H9 (cell line): Measurements from ENCODE around the gene DUSP5. TPM values are rescaled to one million over a fixed set of nuclear protein-coding genes. Genes with fewer than 3 reads are reported as not detected.

Source experiments
- DNase-seq: peaks from one replicate; pipeline ENCODE4 v3.0.0-alpha.2; 2017
- H2AFZ ChIP-seq: one replicate; pipeline ENCODE4 v1.6.1; 2013; ENCODE audit warnings: mild to moderate bottlenecking, low read length, control low read depth, moderate library complexity
- H2AK5ac ChIP-seq: 2 replicates; pipeline ENCODE4 v1.6.1; 2013; ENCODE audit warnings: low read length, control low read depth, mixed read lengths; ENCODE audit not compliant: insufficient read length
- H2BK120ac ChIP-seq: one replicate; pipeline ENCODE4 v1.6.1; 2013; ENCODE audit warnings: low read depth, mild to moderate bottlenecking, low read length, control low read depth, inconsistent platforms; ENCODE audit not compliant: poor library complexity, severe bottlenecking
- H2BK12ac ChIP-seq: 2 replicates; pipeline ENCODE4 v1.6.1; 2013; ENCODE audit warnings: low read length, control low read depth, mixed read lengths, low read depth; ENCODE audit not compliant: insufficient read length
- H2BK15ac ChIP-seq: 2 replicates; pipeline ENCODE4 v1.6.1; 2013; ENCODE audit warnings: low read depth, low read length, control low read depth
- H2BK20ac ChIP-seq: one replicate; pipeline ENCODE4 v1.6.1; 2013; ENCODE audit warnings: low read depth, mild to moderate bottlenecking, low read length, control low read depth, inconsistent platforms; ENCODE audit not compliant: poor library complexity, severe bottlenecking
- H2BK5ac ChIP-seq: 2 replicates; pipeline ENCODE4 v1.6.1; 2013; ENCODE audit warnings: low read length, control low read depth, mixed read lengths; ENCODE audit not compliant: insufficient read length
- H3K14ac ChIP-seq: 2 replicates; pipeline ENCODE4 v1.6.1; 2013; ENCODE audit warnings: low read length, control low read depth; ENCODE audit not compliant: insufficient read depth
- H3K18ac ChIP-seq: 2 replicates; pipeline ENCODE4 v1.6.1; 2013; ENCODE audit warnings: low read depth, mild to moderate bottlenecking, mixed read lengths, low read length, control low read depth; ENCODE audit not compliant: insufficient read length
- H3K23ac ChIP-seq: 2 replicates; pipeline ENCODE4 v1.6.1; 2013; ENCODE audit warnings: low read length, control low read depth, mixed read lengths, low read depth; ENCODE audit not compliant: insufficient read length
- H3K23me2 ChIP-seq: 2 replicates; pipeline ENCODE4 v1.6.1; 2013; ENCODE audit warnings: low read depth, mild to moderate bottlenecking, mixed read lengths, low read length, control low read depth; ENCODE audit not compliant: insufficient read length, poor library complexity, severe bottlenecking
- H3K27ac ChIP-seq: 2 replicates; pipeline ENCODE4 v1.5.1; 2013; ENCODE audit warnings: low read length, control low read depth, mixed read lengths, low read depth; ENCODE audit not compliant: insufficient read length
- H3K27me3 ChIP-seq: 2 replicates; pipeline ENCODE4 v1.6.1; 2013; ENCODE audit warnings: low read length, control low read depth, inconsistent platforms; ENCODE audit not compliant: insufficient read depth
- H3K4ac ChIP-seq: 2 replicates; pipeline ENCODE4 v1.6.1; 2013; ENCODE audit warnings: low read depth, mild to moderate bottlenecking, control low read depth, inconsistent platforms, low read length, moderate library complexity
- H3K4me1 ChIP-seq: 2 replicates; pipeline ENCODE4 v1.6.1; 2013; ENCODE audit warnings: low read length, control low read depth, inconsistent platforms; ENCODE audit not compliant: insufficient read depth
- H3K4me2 ChIP-seq: 2 replicates; pipeline ENCODE4 v1.6.1; 2013; ENCODE audit warnings: low read length, control low read depth, mixed read lengths; ENCODE audit not compliant: insufficient read length, insufficient read depth
- H3K56ac ChIP-seq: 2 replicates; pipeline ENCODE4 v1.6.1; 2013; ENCODE audit warnings: low read depth, mild to moderate bottlenecking, mixed read lengths, low read length, control low read depth; ENCODE audit not compliant: insufficient read length
- H3K79me1 ChIP-seq: 2 replicates; pipeline ENCODE4 v1.6.1; 2013; ENCODE audit warnings: low read depth, mild to moderate bottlenecking, moderate library complexity, low read length, control low read depth, inconsistent platforms; ENCODE audit not compliant: insufficient read depth, poor library complexity, severe bottlenecking
- H3K79me2 ChIP-seq: 2 replicates; pipeline ENCODE4 v1.6.1; 2013; ENCODE audit warnings: low read length, control low read depth, inconsistent platforms; ENCODE audit not compliant: insufficient read depth
- H3K9ac ChIP-seq: 2 replicates; pipeline ENCODE4 v1.6.1; 2013; ENCODE audit warnings: low read length, control low read depth, mixed read lengths; ENCODE audit not compliant: insufficient read length; ENCODE audit errors: extremely low read depth
- H3K9me3 ChIP-seq: one replicate; pipeline ENCODE4 v1.6.1; 2013; ENCODE audit warnings: low read depth, low read length, inconsistent platforms; ENCODE audit not compliant: control insufficient read depth
- H3T11ph ChIP-seq: one replicate; pipeline ENCODE4 v1.6.1; 2013; ENCODE audit warnings: mild to moderate bottlenecking, low read length, control low read depth, inconsistent platforms
- H4K20me1 ChIP-seq: one replicate; pipeline ENCODE4 v1.6.1; 2013; ENCODE audit not compliant: control insufficient read depth, insufficient read length, insufficient read depth
- H4K5ac ChIP-seq: 2 replicates; pipeline ENCODE4 v1.6.1; 2013; ENCODE audit warnings: low read depth, mild to moderate bottlenecking, mixed read lengths, low read length, control low read depth; ENCODE audit not compliant: insufficient read length
- H4K8ac ChIP-seq: replicated peaks from 2 replicates; pipeline ENCODE4 v1.6.1; 2013; ENCODE audit warnings: low read length, control low read depth, mixed read lengths, low read depth; ENCODE audit not compliant: insufficient read length
- H4K91ac ChIP-seq: 2 replicates; pipeline ENCODE4 v1.6.1; 2013; ENCODE audit warnings: low read depth, mild to moderate bottlenecking, moderate library complexity, mixed read lengths, low read length, control low read depth; ENCODE audit not compliant: insufficient read length
- H3K27ac Mint-ChIP-seq, 3 experiments: 2 replicates in 2 of 3; 3 replicates in 1 of 3; pipeline ENCODE4 v1.8.0; 2020 to 2021; ENCODE audit warnings: mixed read lengths in 3 of 3, mild to moderate bottlenecking in 1 of 3, moderate library complexity in 1 of 3
- H3K27me3 Mint-ChIP-seq: 2 replicates; pipeline ENCODE4 v1.8.0; 2021; ENCODE audit warnings: low read depth, mild to moderate bottlenecking, moderate library complexity, mixed read lengths
- H3K36me3 Mint-ChIP-seq, 3 experiments: 2 replicates in 2 of 3; 3 replicates in 1 of 3; pipeline ENCODE4 v1.8.0; 2020 to 2021; ENCODE audit warnings: low read depth in 3 of 3, mixed read lengths in 3 of 3; ENCODE audit not compliant: insufficient read depth in 1 of 3
- H3K4me1 Mint-ChIP-seq, 2 experiments: 2 replicates each; pipeline ENCODE4 v1.8.0; 2020; ENCODE audit warnings: mixed read lengths in 2 of 2
- H3K4me3 Mint-ChIP-seq, 2 experiments: 2 replicates in 1 of 2; 3 replicates in 1 of 2; pipeline ENCODE4 v1.8.0; 2020 to 2021; ENCODE audit warnings: mild to moderate bottlenecking in 2 of 2, mixed read lengths in 2 of 2, moderate library complexity in 1 of 2
- H3K9me3 Mint-ChIP-seq, 2 experiments: 2 replicates in 1 of 2; 3 replicates in 1 of 2; pipeline ENCODE4 v1.8.0; 2020; ENCODE audit warnings: mild to moderate bottlenecking in 2 of 2, mixed read lengths in 2 of 2, moderate library complexity in 1 of 2
- WGBS: extraction: QIAGEN DNeasy Blood & Tissue Kit; methylation state at CpG from one replicate; pipeline ENCODE4 v1.1.7; 2013; ENCODE audit warnings: missing lambda C conversion rate, low lambda C conversion rate, mixed read lengths; ENCODE audit not compliant: insufficient read length; ENCODE audit errors: extremely low coverage; 5-methylcytosine and 5-hydroxymethylcytosine counted together
- total RNA-seq: library from RNA; stranded (reverse); gene quantifications from 2 replicates; pipeline ENCODE4 v1.2.1, GENCODE V29; 2021
- TF ChIP-seq, protein P1 (sequence below): fragments of 200-600 bp; sonication (generic); conservative IDR thresholded peaks from 3 replicates; pipeline ENCODE4 v1.8.0; 2021; ENCODE audit warnings: antibody characterized with exemption, mild to moderate bottlenecking

The DUSP5 gene
- total RNA-seq, 1 experiment from 2014 or later, result 29.3 TPM

DNA sequence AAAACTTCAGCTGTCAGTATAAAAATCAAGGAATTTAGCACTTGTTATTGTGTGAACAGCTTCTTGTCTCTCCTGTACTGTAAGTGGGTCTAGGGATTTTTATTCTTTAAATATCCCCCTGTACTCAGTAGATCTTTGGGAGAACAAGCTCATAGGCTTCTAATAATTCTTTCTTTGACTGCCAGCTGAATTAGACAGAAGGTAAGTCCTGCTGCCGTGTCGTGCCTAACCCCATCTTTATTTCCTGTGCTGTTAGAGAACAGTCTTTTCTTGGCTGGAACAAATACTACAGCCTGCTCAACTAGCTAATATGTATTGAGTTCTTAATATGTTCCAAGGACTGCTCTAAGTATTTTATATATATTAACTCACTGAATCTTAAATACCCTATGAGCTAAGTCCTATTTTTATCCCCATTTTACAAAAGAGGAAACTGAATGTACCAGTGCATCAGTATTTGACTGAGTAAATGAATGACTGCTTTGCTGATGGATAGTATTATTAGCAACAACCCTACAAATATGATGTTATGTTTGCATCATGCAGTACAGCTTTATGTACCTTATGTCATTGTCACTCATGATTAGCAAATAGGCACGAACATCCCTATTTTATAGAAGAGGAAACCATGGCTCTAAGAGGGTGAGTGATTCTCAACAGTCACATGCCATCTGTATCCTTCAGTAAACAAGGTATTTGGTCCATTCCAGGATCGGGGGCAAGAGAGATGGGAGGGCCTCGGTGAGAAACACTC lies 5.5 kb upstream of the DUSP5 start:
- Histone ChIP-seq H3K9me3 (no peaks in the 10 kb centered on the region), H2BK20ac (no peak overlapping the region), H3K23ac (no peak overlapping the region), H3K79me1 (no peaks in the 10 kb centered on the region), H4K5ac (no peak overlapping the region), H3K27ac (no peak overlapping the region), H2AK5ac (no peak overlapping the region), H3K9ac (no peak overlapping the region), H3K23me2 (peaks cover 12% of the 10 kb centered on the region), H2BK5ac (no peak overlapping the region), H2AFZ (no peak overlapping the region), H3K4me2 (no peak overlapping the region), H2BK15ac (no peak overlapping the region), H3K4ac (no peak overlapping the region), H3K56ac (no peak overlapping the region), H4K91ac (no peak overlapping the region), H3T11ph (no peak overlapping the region), H3K27me3 (no peaks in the 10 kb centered on the region; the same call in 1 of the 2 replicates), H4K20me1 (no peaks in the 10 kb centered on the region), H3K18ac (no peak overlapping the region), H3K79me2 (no peaks in the 10 kb centered on the region; the same call in 1 of the 2 replicates), H2BK12ac (no peak overlapping the region), H3K14ac (no peak overlapping the region), H4K8ac (no peak overlapping the region), H2BK120ac (no peak overlapping the region), H3K4me1 (peaks cover 15% of the 10 kb centered on the region; the same call in 1 of the 2 replicates)
- peaks cover 18% of the 10 kb centered on the region for H3K27me3 Mint-ChIP-seq
- H3K36me3 Mint-ChIP-seq, result peaks cover 0 to 3% (median 1%) of the 10 kb centered on the region in 3 experiments; a peak in 2 of 7 replicates
- no peak overlapping the region for H3K4me3 Mint-ChIP-seq
- peaks cover 45 to 46% of the 10 kb centered on the region in 2 experiments for H3K4me1 Mint-ChIP-seq
- DNase-seq, result no peak
- TF ChIP-seq, protein P1, sequence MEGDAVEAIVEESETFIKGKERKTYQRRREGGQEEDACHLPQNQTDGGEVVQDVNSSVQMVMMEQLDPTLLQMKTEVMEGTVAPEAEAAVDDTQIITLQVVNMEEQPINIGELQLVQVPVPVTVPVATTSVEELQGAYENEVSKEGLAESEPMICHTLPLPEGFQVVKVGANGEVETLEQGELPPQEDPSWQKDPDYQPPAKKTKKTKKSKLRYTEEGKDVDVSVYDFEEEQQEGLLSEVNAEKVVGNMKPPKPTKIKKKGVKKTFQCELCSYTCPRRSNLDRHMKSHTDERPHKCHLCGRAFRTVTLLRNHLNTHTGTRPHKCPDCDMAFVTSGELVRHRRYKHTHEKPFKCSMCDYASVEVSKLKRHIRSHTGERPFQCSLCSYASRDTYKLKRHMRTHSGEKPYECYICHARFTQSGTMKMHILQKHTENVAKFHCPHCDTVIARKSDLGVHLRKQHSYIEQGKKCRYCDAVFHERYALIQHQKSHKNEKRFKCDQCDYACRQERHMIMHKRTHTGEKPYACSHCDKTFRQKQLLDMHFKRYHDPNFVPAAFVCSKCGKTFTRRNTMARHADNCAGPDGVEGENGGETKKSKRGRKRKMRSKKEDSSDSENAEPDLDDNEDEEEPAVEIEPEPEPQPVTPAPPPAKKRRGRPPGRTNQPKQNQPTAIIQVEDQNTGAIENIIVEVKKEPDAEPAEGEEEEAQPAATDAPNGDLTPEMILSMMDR, result no peak
- whole genome bisulfite sequencing, result no CpG with 5 or more reads among the region's 5 CpGs
- H3K27ac Mint-ChIP-seq, result no peak overlapping the region
- H3K9me3 Mint-ChIP-seq, result no peaks in the 10 kb centered on the region; a peak in 1 of 5 replicates
